ENCODE results near the gene AGPAT4.

Gene AGPAT4

DNA sequence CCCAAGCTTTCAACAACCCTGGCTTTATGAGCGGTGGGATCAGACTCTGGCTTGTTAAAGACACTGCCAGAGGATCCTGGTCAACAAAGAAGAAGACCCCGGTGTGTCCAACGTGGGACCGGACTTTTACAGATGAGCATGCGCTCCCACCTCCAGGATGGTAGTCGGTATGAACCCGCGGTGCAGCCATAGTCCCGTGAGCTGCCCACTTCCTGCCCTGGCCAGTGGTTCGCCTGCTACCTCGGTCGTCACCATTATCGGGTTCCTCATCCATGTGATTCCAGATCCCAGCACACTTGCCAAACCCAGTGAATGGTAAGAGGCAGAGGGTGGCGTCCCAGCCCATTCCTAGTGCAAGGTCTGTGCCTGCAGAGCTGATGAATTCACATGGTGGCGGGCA lies 112.7 kb downstream of the AGPAT4 start:
- no peak for DNase-seq

DNA sequence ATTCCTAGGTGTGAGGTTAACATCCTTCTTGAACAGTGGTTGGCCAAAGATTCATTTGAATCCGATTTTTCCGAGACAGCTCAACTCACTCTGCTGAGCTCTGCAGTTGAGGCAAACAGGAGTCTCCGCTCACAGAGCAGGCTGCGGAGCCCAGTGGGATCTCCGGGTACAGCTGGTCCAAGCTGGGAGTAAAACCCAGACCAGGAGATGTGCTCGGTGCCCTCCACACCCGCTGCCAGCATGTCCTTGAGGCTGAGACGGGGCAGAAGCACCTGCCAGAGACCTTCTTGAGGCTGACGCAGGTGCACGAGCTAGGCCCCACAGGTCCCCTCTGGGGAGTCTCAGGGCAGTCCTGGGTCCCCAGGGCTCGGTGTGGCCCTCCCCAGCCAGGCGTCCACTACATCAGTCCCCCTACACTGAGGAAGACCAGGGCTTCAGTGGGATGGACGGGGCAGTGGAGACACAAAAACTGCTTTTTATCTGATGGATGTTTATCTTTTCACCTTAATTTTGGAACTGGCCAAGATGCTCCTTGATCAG lies 119.0 kb downstream of the AGPAT4 start:
- DNase-seq: no peak

DNA sequence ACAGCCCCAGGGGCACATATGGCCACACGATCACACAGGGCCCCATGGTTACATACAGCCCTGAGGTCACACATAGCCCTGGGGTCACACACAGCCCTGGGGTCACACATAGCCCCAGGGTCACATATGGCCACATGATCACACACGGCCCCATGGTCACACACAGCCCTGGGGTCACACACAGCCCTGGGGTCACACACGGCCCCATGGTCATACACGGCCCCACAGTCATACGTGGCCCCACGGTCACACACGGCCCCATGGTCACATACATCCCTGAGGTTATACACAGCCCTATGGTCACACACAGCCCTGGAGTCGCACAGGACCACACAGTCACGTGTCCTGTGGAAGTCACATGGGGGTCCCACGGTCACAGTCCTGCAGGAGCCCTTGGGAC lies 120.1 kb downstream of the AGPAT4 start:
- no peak for DNase-seq

DNA sequence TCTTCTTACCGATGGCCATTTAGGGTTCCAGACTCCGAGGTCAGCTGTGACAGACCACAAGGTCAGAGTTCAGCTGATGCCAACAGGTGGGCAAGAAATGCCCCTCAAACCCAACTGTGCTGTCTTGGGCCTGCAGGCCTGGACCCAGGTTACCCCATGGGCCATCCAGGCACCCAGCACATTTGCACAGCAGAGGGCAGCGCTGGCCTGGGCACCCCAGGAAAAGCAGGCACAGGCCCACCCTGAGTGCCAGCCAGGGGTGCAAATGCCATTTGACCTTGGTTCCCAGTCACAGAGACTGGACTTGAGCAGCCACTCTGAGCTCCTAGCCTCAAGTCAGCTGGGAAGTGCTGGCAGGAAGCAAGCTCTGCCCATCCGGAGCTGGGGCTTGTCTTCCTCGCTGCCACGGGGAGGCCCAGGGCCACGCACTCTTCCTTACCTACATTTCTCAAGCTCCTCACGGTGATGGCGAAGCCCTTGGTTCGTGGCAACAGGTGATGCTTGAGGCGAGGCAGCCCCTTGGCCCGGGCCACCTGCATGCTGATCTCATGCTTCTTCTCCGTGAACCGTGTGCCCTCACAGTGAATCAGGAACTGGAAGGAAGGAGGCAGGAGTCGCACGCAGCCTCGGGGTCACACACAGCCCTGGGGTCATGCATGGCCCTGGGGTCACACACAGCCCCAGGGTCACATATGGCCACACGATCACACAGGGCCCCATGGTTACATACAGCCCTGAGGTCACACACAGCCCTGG lies 120.8 kb downstream of the AGPAT4 start:
- DNase-seq: no peak

DNA sequence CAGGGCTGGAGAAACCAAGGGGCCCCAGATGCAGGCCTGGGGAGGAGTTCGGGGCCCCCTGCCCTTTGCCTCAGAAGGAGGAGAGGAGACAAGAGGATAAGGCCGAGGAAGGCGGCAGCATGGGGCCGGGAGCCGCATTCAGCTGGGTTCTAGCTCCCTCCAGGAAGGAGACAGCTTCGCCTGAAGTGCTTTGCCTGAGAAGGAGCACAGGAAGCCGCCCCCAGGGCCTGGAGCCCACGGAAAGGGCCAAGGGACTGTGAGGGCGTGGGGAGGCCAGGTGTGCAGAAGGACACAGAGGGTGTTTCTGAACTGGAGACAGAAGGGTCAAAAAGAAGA lies 121.4 kb downstream of the AGPAT4 start:
- no peak for DNase-seq

DNA sequence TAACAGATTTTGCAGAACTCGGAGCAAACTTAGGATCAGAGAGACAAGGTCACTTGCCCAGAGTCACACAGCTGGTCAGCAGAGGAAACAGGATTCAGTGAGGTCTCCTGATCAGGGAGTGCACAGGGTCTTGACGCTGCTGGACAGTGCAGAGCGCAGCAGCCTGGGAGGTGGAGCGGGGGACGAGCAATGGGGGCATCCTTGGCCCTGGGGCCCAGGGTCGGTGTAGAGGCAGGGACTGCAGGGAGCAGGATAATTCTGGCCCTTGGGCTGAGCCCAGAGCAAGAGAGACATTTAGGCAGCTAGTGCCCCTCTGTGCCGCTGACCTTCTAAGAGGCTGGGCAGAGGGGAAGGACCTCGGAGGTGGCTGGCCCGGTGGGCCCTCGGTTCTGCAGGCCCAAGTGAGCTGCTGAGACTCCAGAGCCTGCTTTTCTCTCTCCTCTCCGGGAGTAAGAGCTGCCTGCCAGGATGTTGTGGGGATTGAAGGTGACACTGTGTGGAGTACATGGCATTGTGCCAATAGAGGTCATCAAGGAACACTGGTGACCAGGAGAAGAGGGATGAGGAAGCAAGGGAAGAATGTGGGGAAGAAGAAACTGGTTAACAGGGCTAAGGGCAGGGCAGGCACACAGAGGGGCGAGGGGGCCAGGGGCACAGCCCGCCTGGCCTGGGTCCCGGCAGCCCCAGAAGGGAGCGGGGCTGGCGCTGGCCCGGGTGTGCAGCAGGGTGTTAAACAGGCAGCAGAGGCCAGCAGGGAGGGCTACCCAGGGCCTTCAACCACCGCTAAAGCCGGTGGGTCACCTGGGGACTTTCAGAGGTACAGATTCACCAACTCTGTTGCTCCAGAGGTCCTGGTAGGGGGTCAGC lies 122.0 kb downstream of the AGPAT4 start:
- no peak for DNase-seq

DNA sequence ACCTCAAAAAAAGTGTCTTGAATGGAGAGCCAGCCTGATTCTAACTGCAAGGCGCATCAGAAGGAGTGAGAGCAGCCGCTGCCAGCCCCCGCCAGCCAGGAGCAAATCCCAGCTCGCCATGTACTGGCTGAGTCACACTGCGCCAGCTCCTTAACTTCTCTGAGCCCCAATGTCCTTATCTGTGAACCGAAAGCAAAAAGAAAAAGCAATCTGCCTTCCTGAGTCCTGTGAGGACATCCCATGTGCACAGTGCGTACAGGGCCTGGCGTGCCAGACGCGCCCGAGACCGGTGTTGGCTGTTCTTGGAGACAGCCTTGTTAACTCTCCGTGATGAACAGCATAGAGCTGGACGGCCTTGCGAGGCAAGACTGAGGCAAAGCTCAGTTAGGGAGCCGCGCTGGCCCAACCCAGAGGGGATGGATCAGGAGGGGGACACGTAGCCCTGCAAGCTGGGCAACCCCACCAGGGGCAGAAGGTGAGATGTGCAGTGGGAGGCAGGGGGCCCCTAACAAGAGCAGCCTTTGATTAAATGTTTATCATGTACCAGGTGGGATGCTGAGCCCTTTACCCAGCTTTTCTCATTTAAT lies 122.7 kb downstream of the AGPAT4 start:
- DNase-seq: no peak

DNA sequence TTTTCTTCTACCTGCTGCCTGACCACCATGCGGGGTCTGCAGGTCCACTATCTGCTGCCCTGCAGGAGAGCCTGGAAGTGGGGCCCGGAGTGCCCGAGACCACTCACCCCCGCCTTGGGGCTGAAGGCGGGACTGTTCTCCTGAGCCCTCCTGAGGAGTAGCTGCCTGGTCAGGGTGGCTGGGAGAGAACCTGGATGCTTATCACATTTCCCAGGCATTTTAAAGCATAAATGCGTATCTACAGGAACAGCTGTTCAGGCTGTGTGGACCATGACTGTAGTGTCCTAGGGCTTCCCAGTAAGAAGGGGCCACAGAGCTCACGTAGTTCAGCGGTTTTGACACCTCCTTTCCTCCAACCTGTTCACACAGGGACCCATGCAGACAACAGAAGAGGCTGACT lies 123.3 kb downstream of the AGPAT4 start:
- no peak for DNase-seq

DNA sequence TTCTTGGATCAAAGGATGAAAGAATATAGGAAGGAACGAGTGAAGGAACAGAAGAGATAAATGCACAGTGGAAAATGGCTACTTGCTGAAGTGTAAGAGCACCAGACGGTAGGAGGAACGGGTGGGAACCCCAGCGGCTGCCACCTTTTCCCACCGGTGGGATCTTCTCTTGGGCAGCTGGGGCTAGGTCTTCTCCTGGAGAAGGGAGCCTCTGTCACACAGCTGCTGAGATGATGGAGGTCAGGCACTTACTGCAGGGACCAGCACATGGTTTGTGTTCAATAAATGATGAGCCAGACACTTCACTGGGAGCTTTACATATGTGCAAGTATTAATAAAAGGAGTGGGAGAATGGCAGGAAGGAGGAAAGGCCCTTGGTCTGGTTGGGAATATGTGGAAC lies 123.7 kb downstream of the AGPAT4 start:
- DNase-seq: no peak

DNA sequence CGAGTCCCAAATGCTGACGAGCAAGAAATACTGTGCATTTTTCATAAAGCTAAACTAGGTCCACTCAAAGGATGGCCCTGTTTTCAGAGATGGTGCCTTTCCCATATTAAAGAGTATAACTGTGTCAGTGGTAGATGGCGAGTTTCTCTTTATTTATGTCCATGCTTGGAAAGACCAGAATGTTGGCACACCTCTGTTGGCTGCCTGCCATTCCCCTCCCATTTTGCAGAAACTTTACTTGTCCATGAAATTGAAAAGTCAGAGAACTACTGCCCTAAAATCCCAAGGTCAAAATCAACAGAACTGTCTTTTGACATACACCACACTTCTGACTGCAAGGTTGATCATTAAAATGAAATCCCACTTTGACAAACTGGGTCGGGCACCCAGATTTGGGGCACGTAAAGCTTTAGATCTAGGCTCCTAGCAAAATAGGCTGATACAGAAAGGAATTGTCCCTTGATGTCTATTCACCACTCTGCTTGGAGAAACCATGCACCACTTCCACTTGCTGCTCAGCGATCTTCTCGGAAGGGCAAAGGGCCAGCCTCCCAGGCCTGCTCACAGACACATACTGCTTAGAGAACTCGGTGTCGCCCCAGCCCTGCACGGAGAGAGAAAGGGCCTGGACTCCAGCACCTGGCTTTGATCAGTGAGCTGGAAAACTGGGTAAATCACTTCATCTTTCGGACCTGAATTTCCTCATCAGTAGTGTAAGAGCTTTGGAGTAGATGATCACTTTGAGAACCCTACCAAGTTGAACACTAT lies 130.0 kb downstream of the AGPAT4 start:
- DNase-seq: no peak

DNA sequence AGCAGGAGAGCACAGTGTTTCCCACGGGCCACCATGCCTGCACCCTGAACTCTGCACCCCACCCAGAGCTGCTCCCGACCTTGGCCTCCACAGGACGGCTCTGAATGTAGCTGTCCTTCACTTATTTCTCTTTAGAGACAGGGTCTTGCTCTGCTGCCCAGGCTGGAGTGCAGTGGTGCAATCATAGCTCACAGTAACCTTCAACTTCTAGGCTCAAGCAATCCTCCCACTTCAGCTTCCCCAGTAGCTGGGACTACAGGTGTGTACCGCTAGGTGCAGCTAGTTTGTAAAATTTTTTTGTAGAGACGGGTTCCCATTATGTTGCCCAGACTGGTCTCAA lies 130.9 kb downstream of the AGPAT4 start:
- no peak for DNase-seq

DNA sequence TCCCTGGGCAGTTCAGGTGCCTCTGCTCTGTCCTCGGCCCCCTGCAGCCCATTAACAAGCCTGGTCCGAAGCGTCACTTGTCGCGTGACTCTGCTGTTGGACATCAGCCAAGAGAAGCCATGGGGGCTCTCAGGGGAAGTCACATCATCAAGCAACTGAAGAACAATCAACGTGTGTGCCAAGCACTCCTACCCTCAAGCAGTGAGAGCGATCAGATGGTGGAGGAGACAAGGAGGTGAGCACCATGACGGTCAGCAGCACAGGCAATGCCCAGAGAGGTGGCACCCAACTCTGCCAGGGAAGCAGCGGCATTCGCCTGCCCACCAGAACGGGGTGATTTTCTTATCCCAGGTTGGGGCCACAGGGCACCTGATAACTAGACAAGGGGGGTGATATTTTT lies 132.7 kb downstream of the AGPAT4 start:
- DNase-seq: peak; percentile 3

DNA sequence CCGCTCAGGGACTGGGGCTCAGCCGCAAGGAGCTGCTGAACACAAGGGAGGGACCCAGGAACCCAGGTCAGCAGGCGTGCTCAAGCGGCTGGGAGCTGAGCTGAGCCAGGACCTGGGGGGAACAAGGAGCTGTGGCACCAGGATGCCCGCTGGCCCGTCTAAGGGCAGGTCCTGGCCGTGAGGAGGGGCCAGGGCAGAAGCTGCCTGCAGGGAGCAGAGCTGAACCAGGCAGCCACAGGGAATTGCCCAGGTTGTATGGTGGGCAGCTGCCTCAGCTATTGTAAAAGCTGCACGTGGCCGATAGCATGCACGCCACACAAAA lies 133.3 kb downstream of the AGPAT4 start:
- no peak for DNase-seq

DNA sequence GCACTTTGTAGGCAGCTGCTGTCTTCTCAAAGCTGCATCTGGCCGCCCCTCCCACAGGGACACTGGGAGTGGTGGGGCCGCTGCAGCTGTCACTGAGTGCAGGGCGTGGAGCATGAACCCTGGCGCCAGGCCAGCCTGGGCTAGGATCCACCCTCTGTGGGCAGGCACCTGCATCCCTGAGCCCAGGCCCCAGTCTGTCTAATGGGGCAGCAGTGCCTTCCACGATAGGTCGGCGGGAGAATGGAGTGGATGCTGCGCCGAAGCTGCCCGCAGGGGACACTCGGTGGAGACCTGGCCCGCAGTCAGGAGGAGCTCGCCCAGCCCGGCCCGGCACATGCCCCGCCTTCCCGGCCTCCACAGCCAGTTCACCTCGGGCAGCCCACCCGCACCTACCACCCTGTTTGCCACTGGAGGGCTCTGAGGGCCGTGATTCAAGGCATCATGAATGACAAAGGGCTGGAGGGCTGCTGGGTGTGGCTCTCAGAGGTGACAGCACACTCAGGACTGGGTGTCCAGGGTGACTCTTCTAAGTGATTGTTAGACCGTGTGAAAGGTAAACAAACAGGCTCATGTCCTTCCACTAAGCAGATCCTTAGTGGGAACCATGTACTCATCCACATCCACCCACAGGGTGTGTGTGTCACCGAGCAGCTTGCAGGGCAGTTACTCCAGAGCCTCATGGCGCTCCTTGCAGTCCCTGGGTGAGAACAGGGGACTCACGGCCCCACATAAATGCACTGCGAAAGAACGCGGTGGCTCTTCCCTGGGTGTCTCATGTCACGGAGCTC lies 133.9 kb downstream of the AGPAT4 start:
- DNase-seq: no peak

DNA sequence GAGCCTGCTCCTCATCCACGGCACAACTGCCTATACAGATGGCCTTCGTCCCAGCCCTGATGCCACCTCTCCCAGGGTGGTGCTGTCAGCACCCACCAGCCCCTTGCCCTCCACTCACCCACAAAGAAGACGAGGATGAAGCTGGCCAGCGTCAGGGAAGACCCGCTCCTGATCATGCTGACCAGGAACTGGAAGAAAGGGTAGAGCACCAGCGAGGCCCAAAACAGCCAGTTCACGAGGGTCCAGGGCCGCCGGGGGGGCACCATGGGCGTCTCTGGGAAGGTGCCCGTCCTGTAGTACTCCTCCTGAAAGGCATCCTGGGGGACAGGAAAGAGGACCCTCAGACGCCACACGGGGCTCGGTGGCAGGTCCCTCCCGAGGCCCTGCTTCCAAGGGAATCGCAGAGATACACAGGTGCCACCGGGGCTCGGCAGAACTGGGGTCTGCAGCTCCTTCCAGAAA lies 134.5 kb downstream of the AGPAT4 start:
- DNase-seq: no peak

DNA sequence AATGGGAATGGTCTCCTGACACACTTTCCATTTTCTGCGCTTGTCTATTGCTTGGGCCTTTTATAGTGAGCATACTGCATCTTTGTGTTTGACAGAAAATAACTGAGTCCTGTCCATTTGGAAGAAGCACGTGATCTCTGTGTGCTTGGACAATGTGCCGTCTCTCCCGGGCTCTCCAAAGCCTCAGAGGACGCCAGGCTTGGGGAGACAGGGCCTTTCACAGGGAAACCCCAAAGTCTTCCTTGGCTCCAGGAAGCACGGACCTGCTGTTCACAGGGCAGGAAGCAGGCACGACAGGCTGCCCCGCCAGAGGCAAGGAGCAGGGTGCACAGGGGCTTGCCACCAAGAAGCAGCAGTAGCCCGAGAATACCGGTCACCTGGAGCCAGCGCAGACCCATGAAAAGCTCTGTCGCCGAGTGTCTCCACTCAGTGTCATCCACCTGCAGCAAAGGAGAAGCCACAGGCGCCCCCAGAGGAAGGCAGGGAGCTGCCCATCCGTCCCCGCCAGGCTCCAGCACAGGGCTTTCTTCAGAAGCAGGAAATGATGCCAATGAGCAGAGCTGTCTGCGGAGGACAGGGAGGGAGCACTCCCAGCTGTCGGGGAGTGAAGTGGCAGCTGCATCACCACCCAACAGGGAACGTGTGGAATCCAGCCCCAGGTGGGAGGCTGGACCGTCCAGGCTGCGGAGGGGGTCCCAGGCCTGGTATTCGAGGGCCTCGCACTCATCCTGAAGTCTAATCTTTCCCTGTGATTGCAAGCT lies 135.1 kb downstream of the AGPAT4 start:
- no peak for DNase-seq

DNA sequence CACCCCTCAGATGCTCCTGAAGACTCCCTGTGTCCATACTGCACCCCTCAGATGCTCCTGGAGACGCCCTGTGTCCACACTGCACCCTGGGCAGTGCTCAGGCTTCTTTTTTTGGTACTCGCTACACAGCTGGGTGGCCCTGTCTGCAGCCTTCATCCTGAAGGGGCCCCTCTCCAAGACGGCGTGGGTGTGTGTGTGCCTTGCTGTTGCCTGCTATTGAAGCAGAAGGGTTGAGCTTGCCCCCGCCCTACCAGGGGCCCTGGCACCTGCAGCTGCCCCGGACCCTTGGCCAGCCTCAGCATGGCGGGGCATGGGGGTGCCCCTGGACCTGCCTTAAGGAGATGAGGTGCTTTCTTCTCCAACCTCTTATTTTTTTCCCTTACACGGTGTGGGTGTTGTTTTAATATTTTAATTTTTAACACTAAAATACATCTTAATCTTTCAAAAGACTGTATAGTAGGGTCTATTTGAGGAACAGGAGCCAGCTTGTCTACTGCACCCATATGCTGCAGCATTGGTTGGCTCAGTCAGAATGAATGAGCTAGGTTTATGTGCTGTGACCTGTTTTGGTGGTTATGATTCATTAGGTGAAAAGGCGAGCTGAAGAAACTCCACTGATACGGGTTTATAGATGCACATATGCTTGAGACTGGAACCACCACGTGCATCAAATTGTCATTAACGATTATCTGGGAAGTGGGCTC lies 135.9 kb downstream of the AGPAT4 start:
- DNase-seq: no peak

DNA sequence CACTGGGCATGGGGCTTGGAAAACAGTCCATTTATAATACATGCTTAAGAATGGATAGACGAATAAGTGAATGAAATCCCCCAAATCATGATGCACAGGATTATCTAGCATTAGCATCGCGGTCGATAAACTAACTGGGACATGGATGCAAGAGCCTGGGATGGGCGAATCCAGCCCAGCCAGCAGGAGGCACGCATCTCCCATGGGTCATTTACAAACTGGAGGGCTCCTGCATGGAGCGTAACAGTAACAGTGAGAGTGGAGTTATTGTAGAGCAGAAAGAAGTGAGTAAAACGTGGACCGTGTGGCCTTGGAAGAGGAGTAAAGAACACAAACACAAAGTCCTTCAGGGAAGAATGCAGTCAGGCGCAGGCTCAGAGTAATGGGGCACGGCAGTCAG lies 136.5 kb downstream of the AGPAT4 start:
- no peak for DNase-seq

DNA sequence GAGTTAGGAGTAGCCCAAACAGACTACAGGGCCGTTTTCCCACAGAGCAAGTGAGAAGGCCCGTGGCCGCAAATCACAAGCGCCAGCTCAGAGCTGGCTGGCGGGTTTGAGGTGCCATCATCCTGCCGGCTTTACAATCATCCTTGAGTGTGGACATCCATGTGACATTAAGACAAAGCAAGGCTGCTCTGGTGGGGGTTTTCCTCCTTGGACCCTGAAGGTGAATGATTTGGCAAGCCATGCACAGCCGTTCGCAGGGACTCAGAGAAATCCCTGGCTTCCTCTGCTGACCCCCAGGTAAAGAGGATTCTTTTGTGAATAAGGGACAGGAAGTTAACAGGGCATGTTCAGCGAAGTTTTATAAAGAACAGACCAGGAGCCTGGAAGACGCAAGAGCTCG lies 137.2 kb downstream of the AGPAT4 start:
- DNase-seq: no peak

DNA sequence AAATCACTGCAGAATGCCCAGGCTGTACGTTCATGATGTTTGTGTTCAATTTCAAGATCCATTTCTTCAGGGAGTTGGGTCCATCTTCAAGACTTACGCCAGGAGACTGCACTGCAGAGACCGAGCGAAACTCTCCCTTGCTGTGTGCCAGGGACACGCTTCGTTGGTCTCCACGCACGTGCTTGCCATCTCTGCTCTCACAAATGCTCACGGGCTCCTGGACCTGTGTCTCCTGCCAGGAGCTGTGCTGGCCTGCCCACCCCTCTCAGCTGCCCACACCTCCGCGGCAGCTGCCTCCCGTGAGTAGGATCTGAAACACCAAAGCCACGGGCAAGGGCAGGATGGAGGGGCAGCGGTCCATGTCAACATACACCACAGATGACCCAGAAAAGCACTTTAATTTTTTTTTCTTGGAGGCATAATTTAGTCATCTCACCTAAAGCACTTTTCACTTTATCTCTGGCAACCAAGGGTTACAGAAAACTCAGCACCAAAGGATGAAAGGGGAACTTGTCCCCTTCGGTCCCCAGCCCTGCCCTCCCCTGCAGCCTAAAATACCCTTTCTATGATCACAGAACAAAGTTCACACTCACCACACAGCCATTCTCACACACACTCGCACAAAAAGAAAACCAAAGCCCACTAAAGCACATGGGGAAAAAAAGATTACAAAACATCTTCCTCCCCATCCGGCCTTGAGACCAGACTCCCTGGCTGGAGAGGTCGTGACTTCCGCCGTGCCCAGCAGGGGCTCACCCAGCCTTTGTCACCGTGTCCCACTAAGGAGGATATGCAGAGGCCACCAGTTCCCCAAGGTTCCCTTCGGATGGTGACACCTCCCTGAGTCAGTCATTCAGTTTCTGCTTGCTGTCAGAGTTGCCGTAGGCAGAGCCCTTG lies 137.9 kb downstream of the AGPAT4 start:
- DNase-seq: no peak

Data from COR-L47 (cell line).